H1 (cell line): ENCODE data around the gene C16orf95. TPM values are rescaled to one million over a fixed set of nuclear protein-coding genes. Genes with fewer than 3 reads are reported as not detected.

ENCODE experiments used
- CTCF ChIA-PET: fragments of 300-600 bp; sonication (Branson Sonifier 250); formaldehyde crosslinking; loops from one replicate; lab custom pipeline; 2021; ENCODE audit not compliant: partially characterized antibody; lab: Charles Lee
- POLR2A ChIA-PET: fragments of 300-600 bp; sonication (Branson Sonifier 250); formaldehyde crosslinking; loops from one replicate; lab custom pipeline; 2021; ENCODE audit warnings: inconsistent platforms; ENCODE audit not compliant: partially characterized antibody; lab: Charles Lee
- DNase-seq, 2 experiments: peaks; one replicate each; pipeline versions ENCODE4 v3.0.0 to v3.0.0-alpha.2; 2010 to 2022; ENCODE audit warnings: low spot score in 2 of 2, low read depth in 1 of 2, mixed read lengths in 1 of 2
- FAIRE-seq: peaks from 2 replicates; lab custom pipeline; 2011; peaks lifted over from hg19 to GRCh38; lab: Jason Lieb, UNC
- H2AFZ ChIP-seq: 2 replicates; pipeline ENCODE4 v1.8.1; 2012; ENCODE audit warnings: low read length, inconsistent platforms
- H2AK5ac ChIP-seq: 2 replicates; pipeline ENCODE4 v1.6.1; 2013; ENCODE audit warnings: low read depth, low read length
- H2BK120ac ChIP-seq: replicated peaks from 2 replicates; pipeline ENCODE3; 2013; ENCODE audit warnings: low read depth, low read length, inconsistent platforms
- H2BK12ac ChIP-seq: 2 replicates; pipeline ENCODE4 v1.6.1; 2013; ENCODE audit warnings: low read depth, low read length
- H2BK15ac ChIP-seq: 2 replicates; pipeline ENCODE4 v1.6.1; 2013; ENCODE audit warnings: low read length
- H2BK20ac ChIP-seq: 2 replicates; pipeline ENCODE4 v1.6.1; 2013; ENCODE audit warnings: low read length
- H2BK5ac ChIP-seq: 2 replicates; pipeline ENCODE4 v1.6.1; 2013; ENCODE audit warnings: low read depth, low read length
- H3K14ac ChIP-seq: 2 replicates; pipeline ENCODE4 v1.6.1; 2013; ENCODE audit warnings: inconsistent platforms; ENCODE audit not compliant: insufficient read length
- H3K18ac ChIP-seq: 2 replicates; pipeline ENCODE4 v1.6.1; 2013; ENCODE audit warnings: low read length; ENCODE audit errors: extremely low read depth
- H3K23ac ChIP-seq: 2 replicates; pipeline ENCODE4 v1.6.1; 2013; ENCODE audit warnings: inconsistent platforms; ENCODE audit not compliant: insufficient read length
- H3K23me2 ChIP-seq: 2 replicates; pipeline ENCODE4 v1.6.1; 2013; ENCODE audit warnings: low read depth, low read length
- H3K27ac ChIP-seq: 2 replicates; pipeline ENCODE4 v1.6.1; 2011; ENCODE audit warnings: low read depth, low read length, inconsistent platforms
- H3K27me3 ChIP-seq, 4 experiments: replicated peaks in 1 of 4; 1 replicate in 1 of 4; 2 replicates in 3 of 4; pipeline versions ENCODE4 v1.6.1 to v1.8.1; 2011 to 2013; ENCODE audit warnings: low read length in 3 of 4, mild to moderate bottlenecking in 3 of 4, inconsistent platforms in 2 of 4, mixed read lengths in 2 of 4, moderate library complexity in 1 of 4; ENCODE audit not compliant: control insufficient read depth in 3 of 4, insufficient read depth in 3 of 4; ENCODE audit errors: extremely low read depth in 1 of 4
- H3K36me3 ChIP-seq, 4 experiments: 2 replicates each; pipeline versions ENCODE4 v1.6.1 to v1.8.1; 2011 to 2013; ENCODE audit warnings: mild to moderate bottlenecking in 4 of 4, low read length in 3 of 4, moderate library complexity in 2 of 4, control low read depth in 1 of 4, inconsistent platforms in 1 of 4; ENCODE audit not compliant: insufficient read depth in 4 of 4, control insufficient read depth in 2 of 4
- H3K4ac ChIP-seq: replicated peaks from 2 replicates; pipeline ENCODE3; 2013; ENCODE audit warnings: low read length, low read depth, mixed read lengths, inconsistent platforms; ENCODE audit not compliant: insufficient read length
- H3K4me1 ChIP-seq, 4 experiments: replicated peaks in 1 of 4; 1 replicate in 1 of 4; 2 replicates in 3 of 4; pipeline versions ENCODE4 v1.6.1 to v1.8.1; 2011 to 2013; ENCODE audit warnings: low read length in 3 of 4, inconsistent platforms in 2 of 4, mixed read lengths in 1 of 4; ENCODE audit not compliant: insufficient read depth in 4 of 4, control insufficient read depth in 3 of 4
- H3K4me2 ChIP-seq, 2 experiments: 2 replicates each; pipeline versions ENCODE4 v1.6.1 to v1.8.1; 2011 to 2013; ENCODE audit warnings: low read depth in 2 of 2, low read length in 2 of 2, control low read depth in 1 of 2, inconsistent platforms in 1 of 2, mild to moderate bottlenecking in 1 of 2; ENCODE audit not compliant: insufficient read depth in 1 of 2
- H3K4me3 ChIP-seq, 4 experiments: fragments of 200-600, 300-600 bp in 1 of 4; sonication (generic), shearing (Covaris generic), sonication (Bioruptor Twin) in 1 of 4; 2 replicates each; pipeline versions ENCODE4 v1.5.1 to v1.8.1; 2011 to 2016; ENCODE audit warnings: low read length in 4 of 4, low read depth in 3 of 4, control low read depth in 2 of 4, inconsistent platforms in 2 of 4, mild to moderate bottlenecking in 2 of 4, mixed read lengths in 1 of 4, moderate library complexity in 1 of 4; ENCODE audit not compliant: insufficient read depth in 2 of 4; ENCODE audit errors: extremely low read depth in 1 of 4
- H3K56ac ChIP-seq: replicated peaks from 2 replicates; pipeline ENCODE3; 2013; ENCODE audit warnings: low read depth, mild to moderate bottlenecking, mixed read lengths, low read length, inconsistent platforms; ENCODE audit not compliant: insufficient read length
- H3K79me1 ChIP-seq: 2 replicates; pipeline ENCODE4 v1.6.1; 2013; ENCODE audit warnings: low read depth, low read length, control low read depth
- H3K79me2 ChIP-seq, 2 experiments: 2 replicates each; pipeline versions ENCODE4 v1.6.1 to v1.8.1; 2012 to 2013; ENCODE audit warnings: low read length in 2 of 2, mild to moderate bottlenecking in 2 of 2, inconsistent platforms in 1 of 2; ENCODE audit not compliant: insufficient read depth in 2 of 2, control insufficient read depth in 1 of 2
- H3K9ac ChIP-seq, 4 experiments: replicated peaks in 1 of 4; 1 replicate in 1 of 4; 2 replicates in 3 of 4; pipeline versions ENCODE4 v1.6.1 to v1.8.1; 2011 to 2013; ENCODE audit warnings: low read depth in 3 of 4, low read length in 3 of 4, control low read depth in 2 of 4, mild to moderate bottlenecking in 2 of 4, moderate library complexity in 2 of 4, inconsistent platforms in 1 of 4; ENCODE audit errors: extremely low read depth in 1 of 4
- H3K9me3 ChIP-seq, 2 experiments: 2 replicates each; pipeline versions ENCODE4 v1.6.1 to v1.8.1; 2012 to 2013; ENCODE audit warnings: mild to moderate bottlenecking in 2 of 2, moderate library complexity in 2 of 2, control low read depth in 1 of 2, inconsistent platforms in 1 of 2, low read depth in 1 of 2, low read length in 1 of 2, mixed read lengths in 1 of 2; ENCODE audit not compliant: insufficient read depth in 2 of 2
- H4K20me1 ChIP-seq, 2 experiments: replicated peaks in 1 of 2; 2 replicates each; pipeline versions ENCODE3 to v1.8.1; 2011 to 2013; ENCODE audit warnings: inconsistent platforms in 2 of 2, low read length in 2 of 2, mild to moderate bottlenecking in 1 of 2; ENCODE audit not compliant: insufficient read depth in 2 of 2, control insufficient read depth in 1 of 2
- H4K5ac ChIP-seq: 2 replicates; pipeline ENCODE4 v1.6.1; 2013; ENCODE audit warnings: low read length, low read depth, mixed read lengths, inconsistent platforms; ENCODE audit not compliant: insufficient read length
- H4K8ac ChIP-seq: 2 replicates; pipeline ENCODE4 v1.8.0; 2013; ENCODE audit warnings: mild to moderate bottlenecking, moderate library complexity, low read length, inconsistent platforms; ENCODE audit not compliant: insufficient read depth; ENCODE audit errors: extremely low read depth
- H4K91ac ChIP-seq: replicated peaks from 2 replicates; pipeline ENCODE3; 2013; ENCODE audit warnings: low read length, mixed read lengths, inconsistent platforms; ENCODE audit not compliant: insufficient read length
- JUND ChIP-seq: IDR thresholded peaks from 2 replicates; pipeline ENCODE4 v1.6.1; 2011; ENCODE audit warnings: mild to moderate bottlenecking, improper control_type of control experiment, low read length
- WGBS, 2 experiments: shearing (Covaris generic) in 1 of 2; methylation state at CpG; one replicate each; pipeline versions ENCODE4 v1.1.6 to v1.1.7; 2013 to 2015; ENCODE audit warnings: low lambda C conversion rate in 2 of 2, mixed read lengths in 2 of 2, inconsistent platforms in 1 of 2, low coverage in 1 of 2, missing lambda C conversion rate in 1 of 2; ENCODE audit not compliant: insufficient replicate concordance in 2 of 2, insufficient coverage in 1 of 2, insufficient read length in 1 of 2; ENCODE audit errors: extremely low coverage in 1 of 2, missing lambda C conversion rate in 1 of 2; 5-methylcytosine and 5-hydroxymethylcytosine counted together
- polyA plus RNA-seq, 7 experiments: library from polyadenylated mRNA; depleted of rRNA in 3 of 7; stranded (reverse) in 5 of 7; unstranded in 2 of 7; fragments of >200 nt in 5 of 7; fragments of 200-250 nt in 2 of 7; gene quantifications; 1 replicate in 5 of 7; 2 replicates in 1 of 7; 4 replicates in 1 of 7; pipeline versions ENCODE4 v1.2.1 to v1.2.3, GENCODE V29; 2011 to 2013; ENCODE audit warnings: missing spikeins in 2 of 7, mixed read lengths in 2 of 7
- total RNA-seq: library from RNA; stranded (reverse); fragmentation: NEBNext Ultra II Directional; extraction: Animal tissue kit (Norgen Biotek cat#: 25700); gene quantifications from 2 replicates; pipeline ENCODE4 v1.2.1, GENCODE V29; 2021
- TF ChIP-seq, protein P1 (sequence below): IDR thresholded peaks from 2 replicates; pipeline ENCODE4 v1.6.1; 2011; ENCODE audit warnings: low read depth, mild to moderate bottlenecking, low read length; ENCODE audit not compliant: insufficient read depth

The C16orf95 gene
- total and polyA plus RNA-seq, 2 of the 8 experiments (the other 6 are each of a cell fraction or from before 2014, with no cell fraction given): 5.0 to 5.4 TPM

DNA sequence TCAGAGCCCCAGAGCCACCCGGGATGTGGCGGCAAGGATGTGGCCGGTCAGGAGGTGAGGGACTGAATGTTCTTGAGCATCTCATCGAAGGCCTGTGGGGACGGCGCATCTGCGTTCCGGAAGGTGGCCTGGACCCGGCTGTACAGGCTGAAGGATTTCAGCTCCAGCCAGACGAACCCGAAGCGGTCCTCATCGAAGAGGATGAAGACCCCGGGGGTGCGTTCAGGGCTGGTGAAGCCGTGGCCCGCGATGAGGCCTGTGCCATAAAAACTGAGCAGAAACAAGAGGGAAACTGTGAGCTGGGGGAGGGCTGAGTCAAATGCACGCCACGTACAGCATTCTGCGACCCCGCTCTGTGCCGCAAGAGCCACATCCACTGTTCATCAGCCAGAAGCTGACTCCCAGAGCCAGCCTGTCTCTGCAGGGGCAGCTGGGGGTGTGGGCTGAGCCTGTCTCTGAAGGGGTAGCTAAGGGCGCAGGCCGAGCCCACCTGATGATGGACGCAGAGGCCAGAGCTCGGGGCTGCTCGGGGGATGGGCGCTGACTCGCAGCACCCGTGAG lies 14.1 kb upstream of the C16orf95 start:
- H2AFZ ChIP-seq: no peak overlapping the region
- H3K79me1 ChIP-seq: peaks cover 2% of the 10 kb centered on the region; the same call in 1 of the 2 replicates
- POLR2A ChIA-PET: interaction anchor here (1.0 to 1.6 kb wide), 3 partner anchors 12 to 22 kb away, joined by 3 to 5 read pairs (median 3); no protein-coding TSS in a partner anchor
- H3K9me3 ChIP-seq: no peaks in the 10 kb centered on the region
- H3K4me3 ChIP-seq: no peak overlapping the region
- peaks cover 11 to 14% of the 10 kb centered on the region in 2 experiments for H4K20me1 ChIP-seq
- DNase-seq (no peak), FAIRE-seq (no peak)
- no peak overlapping the region for H2AK5ac ChIP-seq
- H2BK12ac ChIP-seq: no peak overlapping the region
- no peaks in the 10 kb centered on the region for H3K27me3 ChIP-seq
- H2BK20ac ChIP-seq: no peak overlapping the region
- H3K27ac ChIP-seq: no peak overlapping the region
- H3K79me2 ChIP-seq: no peaks in the 10 kb centered on the region
- no peaks in the 10 kb centered on the region for H3K4me1 ChIP-seq
- no peak overlapping the region for H3K4ac ChIP-seq
- H3K18ac ChIP-seq: no peak overlapping the region
- H4K5ac ChIP-seq: no peak overlapping the region
- H2BK15ac ChIP-seq: no peak overlapping the region
- H3K23me2 ChIP-seq: no peaks in the 10 kb centered on the region
- no peak overlapping the region for H4K91ac ChIP-seq
- no peak for TF ChIP-seq JUND
- TF ChIP-seq, protein P1, sequence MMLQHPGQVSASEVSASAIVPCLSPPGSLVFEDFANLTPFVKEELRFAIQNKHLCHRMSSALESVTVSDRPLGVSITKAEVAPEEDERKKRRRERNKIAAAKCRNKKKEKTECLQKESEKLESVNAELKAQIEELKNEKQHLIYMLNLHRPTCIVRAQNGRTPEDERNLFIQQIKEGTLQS: no peak
- whole genome bisulfite sequencing, 2 experiments: 95% methylated on average over 30 of the region's 31 CpGs; no CpG with 5 or more reads in 1 of the 2 experiments
- CTCF ChIA-PET: interaction anchor here (0.8 to 2.1 kb wide), 4 partner anchors 9 to 508 kb away, joined by 3 to 8 read pairs (median 5); no protein-coding TSS in a partner anchor
- H3K9ac ChIP-seq: no peak overlapping the region
- no peak overlapping the region; the same call in 1 of the 2 replicates for H2BK5ac ChIP-seq
- H4K8ac ChIP-seq: no peak overlapping the region
- H3K56ac ChIP-seq: no peak overlapping the region
- peaks cover 0 to 14% (median 5%) of the 10 kb centered on the region in 4 experiments; a peak in 5 of 8 replicates for H3K36me3 ChIP-seq
- H3K4me2 ChIP-seq: no peak overlapping the region
- H2BK120ac ChIP-seq: no peak overlapping the region
- no peak overlapping the region for H3K14ac ChIP-seq
- no peak overlapping the region for H3K23ac ChIP-seq
